Omental fat pad (tissue), 4 donors: Measurements from ENCODE around the gene DHRS1. TPM values are rescaled to one million over a fixed set of nuclear protein-coding genes. Genes with fewer than 3 reads are reported as not detected.
A peak's percentile ranks its signal among the peaks of the same experiment; 100 is the strongest.

Experiments used
- ATAC-seq: fragments of 150-250 bp; one replicate; pipeline ENCODE4 v1.9.1; 2016; ENCODE audit warnings: mild to moderate bottlenecking, moderate library complexity; ENCODE audit not compliant: low FRiP score
- DNase-seq: peaks from one replicate; pipeline ENCODE4 v3.0.0-alpha.2; 2019; ENCODE audit warnings: low spot score
- CTCF ChIP-seq, 3 donors: fragments of 450-650 bp; IDR thresholded peaks; one replicate each; pipeline ENCODE4 v1.5.1; 2016 to 2017; ENCODE audit warnings: antibody characterized with exemption in 3 of 3, mild to moderate bottlenecking in 3 of 3, moderate library complexity in 2 of 3
- total RNA-seq, 4 donors: library from RNA; depleted of rRNA; stranded (reverse); fragments of >200 nt; gene quantifications; one replicate each; pipeline ENCODE4 v1.1.0, GENCODE V29; 2016

The DHRS1 gene
- total RNA-seq, 4 donors from 2014 or later = 14.3 to 42.5 (median 23.7) TPM

DNA sequence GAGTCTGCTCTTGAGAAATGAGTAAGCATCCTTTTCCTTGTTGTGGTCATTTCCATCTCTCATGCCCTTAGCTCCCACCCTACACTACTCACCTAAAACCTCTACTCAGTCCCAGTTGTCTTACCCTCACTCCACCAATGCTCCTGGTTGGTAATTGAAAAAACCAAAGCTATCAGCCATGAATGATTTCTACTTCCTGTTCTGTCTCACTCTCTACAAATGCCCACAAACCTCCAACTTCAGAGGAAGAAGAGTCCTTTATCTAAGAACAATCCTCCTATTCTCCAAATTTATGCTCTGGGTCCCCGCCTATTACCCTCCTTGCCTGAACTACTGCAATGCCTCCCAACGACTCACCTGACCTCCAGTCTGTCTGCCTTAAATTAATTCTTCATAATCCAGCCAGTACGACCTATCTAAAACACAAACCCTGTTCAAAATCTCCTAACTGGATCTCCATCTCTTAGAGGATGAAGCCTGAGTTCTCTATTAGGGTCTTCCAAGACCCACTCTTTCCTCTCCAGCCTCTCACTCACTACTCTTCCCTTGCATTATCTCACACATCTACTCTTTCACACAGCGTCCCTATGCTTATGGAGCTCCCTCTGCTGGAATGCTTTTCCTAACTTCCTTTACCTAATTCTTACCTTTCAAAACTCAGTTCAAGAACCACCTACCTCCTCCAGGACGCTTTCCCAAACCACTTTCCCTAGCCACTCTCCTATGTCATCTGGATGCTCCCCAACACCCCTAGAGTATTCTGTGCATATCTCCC is 2.2 kb downstream of the DHRS1 start:
- TF ChIP-seq CTCF (IDR thresholded peaks at IDR 0.05) = no peak
- ATAC-seq (no peak), DNase-seq (no peak)

DNA sequence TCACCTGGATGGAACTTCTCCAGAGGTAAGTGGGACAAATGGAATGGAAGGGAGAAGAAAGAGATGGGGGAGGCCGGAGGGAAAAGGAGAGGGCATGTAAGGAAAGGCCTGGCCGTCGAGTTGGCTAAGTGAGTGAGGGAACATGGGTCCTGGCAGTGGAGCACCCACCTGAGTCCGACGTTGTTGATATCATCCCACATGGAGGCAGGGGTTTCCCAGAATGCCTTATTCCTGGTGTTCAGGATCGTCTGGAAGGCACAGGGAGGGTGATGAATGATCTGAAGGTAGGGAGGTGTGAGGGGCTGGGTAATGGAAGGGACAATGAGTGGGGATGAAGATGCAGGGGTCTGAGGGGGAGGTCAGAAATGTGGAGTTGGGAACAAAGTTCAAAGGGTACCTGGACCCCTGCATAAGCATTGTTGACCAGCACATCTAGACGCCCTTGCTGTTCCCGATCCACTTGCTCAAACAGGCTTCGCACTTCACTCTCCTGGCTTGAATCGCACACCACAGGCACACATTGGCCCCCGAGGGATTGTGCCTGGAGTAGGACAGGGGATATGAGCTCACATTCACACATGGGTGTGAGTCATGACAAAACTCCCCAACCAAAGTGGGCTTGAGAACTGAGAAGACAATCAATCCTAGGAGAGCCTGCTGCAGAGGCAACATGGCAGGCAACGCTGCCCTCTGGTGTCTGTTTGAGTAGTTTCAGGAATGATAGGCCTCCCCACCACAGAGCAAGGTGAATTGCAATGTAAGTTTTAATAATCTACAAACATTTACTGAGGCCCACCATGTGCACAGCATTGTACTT is 3.0 kb downstream of the DHRS1 start:
- peak; percentile 59 for DNase-seq
- TF ChIP-seq CTCF (IDR thresholded peaks at IDR 0.05) = peak in 1 of 3 donors; percentile 29
- peak; percentile 80 for ATAC-seq

GRCh38 chr14:24293525-24293924 is 6.1 kb downstream of the DHRS1 start:
- DNase-seq = no peak
- ATAC-seq = no peak
- TF ChIP-seq CTCF (IDR thresholded peaks at IDR 0.05) = no peak

- TF ChIP-seq CTCF (IDR thresholded peaks at IDR 0.05) = no peak
- ATAC-seq (no peak), DNase-seq (no peak)
Measured at GRCh38 chr14:24292118-24292807, 7.3 kb downstream of the DHRS1 start.

- no peak for ATAC-seq
- DNase-seq = no peak
- no peak for TF ChIP-seq CTCF (IDR thresholded peaks at IDR 0.05)
Measured at GRCh38 chr14:24291446-24292117, 8.0 kb downstream of the DHRS1 start.

GRCh38 chr14:24290746-24291145 is 8.8 kb downstream of the DHRS1 start:
- DNase-seq = no peak
- no peak for TF ChIP-seq CTCF (IDR thresholded peaks at IDR 0.05)
- no peak for ATAC-seq
